ENCODE data around the gene DLEC1. TPM values are rescaled to one million over a fixed set of nuclear protein-coding genes. Genes with fewer than 3 reads are reported as not detected.

The DLEC1 gene
- total RNA-seq, 2 donors from 2014 or later, result 3.9 to 6.0 TPM

GRCh38 chr3:38011111-38011510 is 27.9 kb upstream of the DLEC1 start:
- H3K4me1 ChIP-seq (ENCODE audit: control insufficient read depth, insufficient read depth, low read length), result no peaks in the 10 kb centered on the region
- no peak for TF ChIP-seq CTCF (conservative IDR thresholded peaks at IDR 0.05)
- peaks cover 57% of the 10 kb centered on the region for H3K36me3 Mint-ChIP-seq (ENCODE audit: low read depth)
- peaks cover 1% of the 10 kb centered on the region for H3K9me3 ChIP-seq (ENCODE audit: control insufficient read depth, low read length)
- no peak overlapping the region for H3K9ac ChIP-seq (ENCODE audit: extremely low read depth, low read length, poor library complexity, severe bottlenecking)
- H3K27ac ChIP-seq (ENCODE audit: low read depth, low read length), result no peak overlapping the region
- H3K4me1 Mint-ChIP-seq, result peaks cover 9% of the 10 kb centered on the region
- DNase-seq, result no peak
- H3K9me3 Mint-ChIP-seq, result no peaks in the 10 kb centered on the region
- peak overlapping the region; percentile 82 for H3K27ac Mint-ChIP-seq
- no peaks in the 10 kb centered on the region for H3K27me3 Mint-ChIP-seq (ENCODE audit: insufficient read depth)
- no peak overlapping the region for H3K4me3 ChIP-seq (ENCODE audit: low read length)
- H3K27me3 ChIP-seq (ENCODE audit: control insufficient read depth, insufficient read depth, low read length, poor library complexity, severe bottlenecking), result no peaks in the 10 kb centered on the region
- H3K4me3 Mint-ChIP-seq, result no peak overlapping the region
- 94% methylated on average over 18 to 21 of the region's 21 CpGs for WGBS, 2 experiments (ENCODE audit: insufficient coverage in 1 of 2, insufficient read length in 1 of 2)
- H3K36me3 ChIP-seq (ENCODE audit: control insufficient read depth, insufficient read depth, low read length), result peaks cover 38% of the 10 kb centered on the region

- Histone ChIP-seq H3K9ac (ENCODE audit: extremely low read depth, low read length, poor library complexity, severe bottlenecking) (no peak overlapping the region), H3K9me3 (ENCODE audit: control insufficient read depth, low read length) (peaks cover 4% of the 10 kb centered on the region), H3K27me3 (ENCODE audit: control insufficient read depth, insufficient read depth, low read length, poor library complexity, severe bottlenecking) (no peaks in the 10 kb centered on the region), H3K4me1 (ENCODE audit: control insufficient read depth, insufficient read depth, low read length) (no peaks in the 10 kb centered on the region), H3K36me3 (ENCODE audit: control insufficient read depth, insufficient read depth, low read length) (peaks cover 49% of the 10 kb centered on the region), H3K27ac (ENCODE audit: low read depth, low read length) (no peak overlapping the region), H3K4me3 (ENCODE audit: low read length) (no peak overlapping the region)
- H3K4me1 Mint-ChIP-seq, result peaks cover 9% of the 10 kb centered on the region
- H3K27me3 Mint-ChIP-seq (ENCODE audit: insufficient read depth), result no peaks in the 10 kb centered on the region
- peaks cover 61% of the 10 kb centered on the region for H3K36me3 Mint-ChIP-seq (ENCODE audit: low read depth)
- no peak for TF ChIP-seq CTCF (conservative IDR thresholded peaks at IDR 0.05)
- no peak overlapping the region for H3K27ac Mint-ChIP-seq
- no peaks in the 10 kb centered on the region for H3K9me3 Mint-ChIP-seq
- H3K4me3 Mint-ChIP-seq, result no peak overlapping the region
- DNase-seq, result no peak
- 93 to 100% methylated on average over 1 to 3 of the region's 3 CpGs for WGBS, 2 experiments (ENCODE audit: insufficient coverage in 1 of 2, insufficient read length in 1 of 2)
Observed at GRCh38 chr3:38015485-38015884, 23.5 kb upstream of the DLEC1 start.

- Histone ChIP-seq H3K4me1 (ENCODE audit: control insufficient read depth, insufficient read depth, low read length) (no peaks in the 10 kb centered on the region), H3K27me3 (ENCODE audit: control insufficient read depth, insufficient read depth, low read length, poor library complexity, severe bottlenecking) (no peaks in the 10 kb centered on the region), H3K9me3 (ENCODE audit: control insufficient read depth, low read length) (peaks cover 4% of the 10 kb centered on the region), H3K9ac (ENCODE audit: extremely low read depth, low read length, poor library complexity, severe bottlenecking) (no peak overlapping the region), H3K27ac (ENCODE audit: low read depth, low read length) (no peak overlapping the region), H3K36me3 (ENCODE audit: control insufficient read depth, insufficient read depth, low read length) (peaks cover 50% of the 10 kb centered on the region), H3K4me3 (ENCODE audit: low read length) (no peak overlapping the region)
- Mint-ChIP-seq H3K27ac (no peak overlapping the region), H3K27me3 (ENCODE audit: insufficient read depth) (no peaks in the 10 kb centered on the region), H3K9me3 (no peaks in the 10 kb centered on the region), H3K4me3 (no peak overlapping the region), H3K36me3 (ENCODE audit: low read depth) (peaks cover 58% of the 10 kb centered on the region), H3K4me1 (peaks cover 9% of the 10 kb centered on the region)
- no peak for TF ChIP-seq CTCF (conservative IDR thresholded peaks at IDR 0.05)
- 91% methylated on average over 3 of the region's 3 CpGs; no CpG with 5 or more reads in 1 of the 2 experiments for WGBS, 2 experiments (ENCODE audit: insufficient coverage in 1 of 2, insufficient read length in 1 of 2)
- no peak for DNase-seq
Observed at GRCh38 chr3:38015984-38016383, 23.0 kb upstream of the DLEC1 start.

All from endodermal cell (in vitro differentiated cells).